HG03280 (cell line): ENCODE results near the gene PRR20B.
"Not testable (repeated sequence)": the region's sequence is repeated elsewhere in the genome, so short reads cannot be mapped to it uniquely, and the experiment has no call there.

Source experiments
- ATAC-seq: cut with Tn5 transposase; IDR thresholded peaks from one replicate; pipeline ENCODE4 v1.9.1; 2021; ENCODE audit warnings: mild to moderate bottlenecking, moderate library complexity; ENCODE audit not compliant: unreplicated experiment

The PRR20B gene

GRCh38 chr13:57147188-57147587, at the start of gene PRR20B:
Gene PRR20B (plus strand): TSS chr13:57147488. CDS start chr13:57147875, 387 bp downstream.
- ATAC-seq: not testable (repeated sequence)

DNA sequence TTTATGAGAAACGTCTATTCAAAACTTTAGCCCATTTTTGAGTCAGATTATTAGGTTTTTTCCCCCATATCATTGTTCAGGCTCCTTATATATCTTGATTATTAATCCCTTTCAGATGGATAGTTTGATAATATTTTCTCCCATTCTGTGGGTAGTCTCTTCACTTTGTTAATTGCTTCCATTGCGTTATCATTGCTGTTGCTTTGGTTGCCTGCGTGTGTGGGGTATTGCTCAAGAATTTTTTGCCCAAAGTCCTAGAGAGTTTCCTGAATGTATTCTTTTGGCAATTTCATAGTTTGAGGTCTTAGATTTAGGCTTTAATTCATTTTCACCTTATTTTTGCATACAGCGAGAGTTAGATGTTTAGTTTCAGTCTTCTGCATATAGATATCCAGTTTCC, 32.3 kb upstream of the PRR20B start:
- ATAC-seq: no peak

- ATAC-seq: no peak
Observed at GRCh38 chr13:57123681-57124080, 23.6 kb upstream of the PRR20B start.

DNA sequence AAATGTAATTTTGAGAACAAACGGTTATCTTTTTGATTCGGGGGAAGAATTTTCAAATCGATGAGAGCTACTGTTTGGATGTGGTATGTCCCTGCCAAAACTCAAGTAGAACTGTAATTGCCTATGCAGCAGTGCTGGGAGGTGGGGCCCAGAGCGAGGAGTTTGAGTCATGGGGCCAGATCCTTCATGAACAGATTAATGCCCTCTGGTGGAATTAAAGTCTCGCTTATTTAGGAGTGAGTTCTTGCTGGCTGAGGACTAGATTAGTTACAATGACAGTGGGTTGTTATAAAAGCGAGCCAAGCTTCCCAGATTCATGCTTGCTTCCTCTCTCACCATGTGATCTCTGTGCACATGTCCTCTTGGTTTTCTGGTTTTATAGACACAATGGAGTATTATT, 18.4 kb upstream of the PRR20B start:
- no peak for ATAC-seq

GRCh38 chr13:57136093-57136492, 11.2 kb upstream of the PRR20B start:
- no peak for ATAC-seq

GRCh38 chr13:57137585-57137984, 9.7 kb upstream of the PRR20B start:
- ATAC-seq: no peak

DNA sequence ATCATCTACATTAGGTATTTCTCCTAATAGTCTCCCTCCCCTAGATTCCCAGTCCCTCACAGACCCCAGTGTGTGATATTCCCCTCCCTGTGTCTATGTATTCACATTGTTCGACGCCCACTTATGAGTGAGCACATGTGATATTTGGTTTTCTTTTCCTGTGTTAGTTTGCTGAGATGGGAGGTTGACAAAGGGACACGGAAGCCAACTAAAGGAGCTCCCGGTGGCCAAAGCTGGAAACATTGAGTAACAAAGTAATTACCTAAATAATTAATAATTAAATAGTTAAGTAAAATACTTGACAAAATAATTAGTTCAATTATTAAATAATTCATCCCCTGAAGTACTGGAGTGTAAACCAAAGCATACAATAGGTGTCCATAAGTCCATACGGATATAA, 8.3 kb upstream of the PRR20B start:
- ATAC-seq: no peak

DNA sequence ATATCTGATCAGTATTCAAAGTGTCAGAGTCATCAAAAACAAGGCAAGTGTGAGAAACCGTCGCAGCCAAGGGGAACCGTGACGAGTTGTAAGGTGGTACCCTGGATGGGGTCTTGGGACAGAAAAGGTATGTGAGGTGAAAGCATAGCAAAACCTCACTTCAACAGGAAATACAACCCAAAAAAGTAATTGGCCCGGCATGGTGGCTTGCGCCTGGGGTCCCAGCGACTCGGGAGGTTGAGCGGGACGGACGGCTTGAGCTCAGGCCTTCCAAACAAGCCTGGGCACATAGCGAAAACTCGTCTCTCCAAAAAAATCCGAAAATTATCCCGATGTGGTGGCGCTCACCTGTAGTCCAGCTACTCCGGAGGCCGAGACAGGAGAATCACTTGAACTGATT, 7.5 kb upstream of the PRR20B start:
- ATAC-seq: not testable (repeated sequence)

GRCh38 chr13:57140235-57140968, 6.9 kb upstream of the PRR20B start, which contains the start of gene PRR20A:
Gene PRR20A (plus strand): TSS chr13:57140918. CDS start chr13:57141305, 387 bp downstream.
- not testable (repeated sequence) for ATAC-seq

GRCh38 chr13:57148106-57148505, 818 bp downstream of the PRR20B start:
- not testable (repeated sequence) for ATAC-seq

DNA sequence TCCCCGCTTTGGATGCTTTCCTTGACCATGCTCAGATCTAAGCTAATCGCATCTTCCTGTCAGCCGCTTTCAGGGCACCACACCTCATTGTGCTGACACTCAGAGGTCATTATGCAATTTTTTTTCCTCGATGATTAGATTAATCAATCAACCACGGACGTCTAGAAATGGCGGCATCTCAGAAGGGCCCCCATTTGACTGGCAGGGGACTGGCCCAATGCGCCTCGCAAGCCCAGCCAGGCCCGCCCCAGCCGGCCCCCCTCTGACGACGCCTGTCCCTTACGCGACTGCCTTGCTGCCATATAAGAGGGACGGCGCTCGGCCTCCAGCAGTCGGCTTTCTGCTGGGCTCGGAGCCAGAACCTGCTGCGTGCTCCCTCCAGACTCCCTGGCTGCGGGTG, 6.5 kb downstream of the PRR20B start, which contains the start of gene PRR20C:
Gene PRR20C (plus strand): TSS at position 301 of the 400 bp plus-strand sequence. CDS start 387 bp downstream, outside the sequence.
- not testable (repeated sequence) for ATAC-seq

GRCh38 chr13:57160332-57160731, 13.0 kb downstream of the PRR20B start, which contains the start of gene PRR20D:
Gene PRR20D (plus strand): TSS chr13:57160632. CDS start chr13:57161019, 387 bp downstream.
- ATAC-seq: not testable (repeated sequence)

DNA sequence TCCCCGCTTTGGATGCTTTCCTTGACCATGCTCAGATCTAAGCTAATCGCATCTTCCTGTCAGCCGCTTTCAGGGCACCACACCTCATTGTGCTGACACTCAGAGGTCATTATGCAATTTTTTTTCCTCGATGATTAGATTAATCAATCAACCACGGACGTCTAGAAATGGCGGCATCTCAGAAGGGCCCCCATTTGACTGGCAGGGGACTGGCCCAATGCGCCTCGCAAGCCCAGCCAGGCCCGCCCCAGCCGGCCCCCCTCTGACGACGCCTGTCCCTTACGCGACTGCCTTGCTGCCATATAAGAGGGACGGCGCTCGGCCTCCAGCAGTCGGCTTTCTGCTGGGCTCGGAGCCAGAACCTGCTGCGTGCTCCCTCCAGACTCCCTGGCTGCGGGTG, 19.6 kb downstream of the PRR20B start, which contains the start of gene PRR20E:
Gene PRR20E (plus strand): TSS at position 301 of the 400 bp plus-strand sequence. CDS start 387 bp downstream, outside the sequence.
- not testable (repeated sequence) for ATAC-seq

GRCh38 chr13:57191667-57192066, 44.4 kb downstream of the PRR20B start:
- no peak for ATAC-seq
